H9 (cell line): ENCODE data around the gene CDC20. TPM values are rescaled to one million over a fixed set of nuclear protein-coding genes. Genes with fewer than 3 reads are reported as not detected.

Experiments
- DNase-seq: peaks from one replicate; pipeline ENCODE4 v3.0.0-alpha.2; 2017
- H2AFZ ChIP-seq: one replicate; pipeline ENCODE4 v1.6.1; 2013; ENCODE audit warnings: mild to moderate bottlenecking, low read length, control low read depth, moderate library complexity
- H2AK5ac ChIP-seq: 2 replicates; pipeline ENCODE4 v1.6.1; 2013; ENCODE audit warnings: low read length, control low read depth, mixed read lengths; ENCODE audit not compliant: insufficient read length
- H2BK120ac ChIP-seq: one replicate; pipeline ENCODE4 v1.6.1; 2013; ENCODE audit warnings: low read depth, mild to moderate bottlenecking, low read length, control low read depth, inconsistent platforms; ENCODE audit not compliant: poor library complexity, severe bottlenecking
- H2BK12ac ChIP-seq: 2 replicates; pipeline ENCODE4 v1.6.1; 2013; ENCODE audit warnings: low read length, control low read depth, mixed read lengths, low read depth; ENCODE audit not compliant: insufficient read length
- H2BK15ac ChIP-seq: 2 replicates; pipeline ENCODE4 v1.6.1; 2013; ENCODE audit warnings: low read depth, low read length, control low read depth
- H2BK20ac ChIP-seq: one replicate; pipeline ENCODE4 v1.6.1; 2013; ENCODE audit warnings: low read depth, mild to moderate bottlenecking, low read length, control low read depth, inconsistent platforms; ENCODE audit not compliant: poor library complexity, severe bottlenecking
- H2BK5ac ChIP-seq: 2 replicates; pipeline ENCODE4 v1.6.1; 2013; ENCODE audit warnings: low read length, control low read depth, mixed read lengths; ENCODE audit not compliant: insufficient read length
- H3K14ac ChIP-seq: 2 replicates; pipeline ENCODE4 v1.6.1; 2013; ENCODE audit warnings: low read length, control low read depth; ENCODE audit not compliant: insufficient read depth
- H3K18ac ChIP-seq: 2 replicates; pipeline ENCODE4 v1.6.1; 2013; ENCODE audit warnings: low read depth, mild to moderate bottlenecking, mixed read lengths, low read length, control low read depth; ENCODE audit not compliant: insufficient read length
- H3K23ac ChIP-seq: 2 replicates; pipeline ENCODE4 v1.6.1; 2013; ENCODE audit warnings: low read length, control low read depth, mixed read lengths, low read depth; ENCODE audit not compliant: insufficient read length
- H3K23me2 ChIP-seq: 2 replicates; pipeline ENCODE4 v1.6.1; 2013; ENCODE audit warnings: low read depth, mild to moderate bottlenecking, mixed read lengths, low read length, control low read depth; ENCODE audit not compliant: insufficient read length, poor library complexity, severe bottlenecking
- H3K27ac ChIP-seq: 2 replicates; pipeline ENCODE4 v1.5.1; 2013; ENCODE audit warnings: low read length, control low read depth, mixed read lengths, low read depth; ENCODE audit not compliant: insufficient read length
- H3K27me3 ChIP-seq: 2 replicates; pipeline ENCODE4 v1.6.1; 2013; ENCODE audit warnings: low read length, control low read depth, inconsistent platforms; ENCODE audit not compliant: insufficient read depth
- H3K4ac ChIP-seq: 2 replicates; pipeline ENCODE4 v1.6.1; 2013; ENCODE audit warnings: low read depth, mild to moderate bottlenecking, control low read depth, inconsistent platforms, low read length, moderate library complexity
- H3K4me1 ChIP-seq: 2 replicates; pipeline ENCODE4 v1.6.1; 2013; ENCODE audit warnings: low read length, control low read depth, inconsistent platforms; ENCODE audit not compliant: insufficient read depth
- H3K4me2 ChIP-seq: 2 replicates; pipeline ENCODE4 v1.6.1; 2013; ENCODE audit warnings: low read length, control low read depth, mixed read lengths; ENCODE audit not compliant: insufficient read length, insufficient read depth
- H3K56ac ChIP-seq: 2 replicates; pipeline ENCODE4 v1.6.1; 2013; ENCODE audit warnings: low read depth, mild to moderate bottlenecking, mixed read lengths, low read length, control low read depth; ENCODE audit not compliant: insufficient read length
- H3K79me1 ChIP-seq: 2 replicates; pipeline ENCODE4 v1.6.1; 2013; ENCODE audit warnings: low read depth, mild to moderate bottlenecking, moderate library complexity, low read length, control low read depth, inconsistent platforms; ENCODE audit not compliant: insufficient read depth, poor library complexity, severe bottlenecking
- H3K79me2 ChIP-seq: 2 replicates; pipeline ENCODE4 v1.6.1; 2013; ENCODE audit warnings: low read length, control low read depth, inconsistent platforms; ENCODE audit not compliant: insufficient read depth
- H3K9ac ChIP-seq: 2 replicates; pipeline ENCODE4 v1.6.1; 2013; ENCODE audit warnings: low read length, control low read depth, mixed read lengths; ENCODE audit not compliant: insufficient read length; ENCODE audit errors: extremely low read depth
- H3K9me3 ChIP-seq: one replicate; pipeline ENCODE4 v1.6.1; 2013; ENCODE audit warnings: low read depth, low read length, inconsistent platforms; ENCODE audit not compliant: control insufficient read depth
- H3T11ph ChIP-seq: one replicate; pipeline ENCODE4 v1.6.1; 2013; ENCODE audit warnings: mild to moderate bottlenecking, low read length, control low read depth, inconsistent platforms
- H4K20me1 ChIP-seq: one replicate; pipeline ENCODE4 v1.6.1; 2013; ENCODE audit not compliant: control insufficient read depth, insufficient read length, insufficient read depth
- H4K5ac ChIP-seq: 2 replicates; pipeline ENCODE4 v1.6.1; 2013; ENCODE audit warnings: low read depth, mild to moderate bottlenecking, mixed read lengths, low read length, control low read depth; ENCODE audit not compliant: insufficient read length
- H4K8ac ChIP-seq: replicated peaks from 2 replicates; pipeline ENCODE4 v1.6.1; 2013; ENCODE audit warnings: low read length, control low read depth, mixed read lengths, low read depth; ENCODE audit not compliant: insufficient read length
- H4K91ac ChIP-seq: 2 replicates; pipeline ENCODE4 v1.6.1; 2013; ENCODE audit warnings: low read depth, mild to moderate bottlenecking, moderate library complexity, mixed read lengths, low read length, control low read depth; ENCODE audit not compliant: insufficient read length
- H3K27ac Mint-ChIP-seq, 3 experiments: 2 replicates in 2 of 3; 3 replicates in 1 of 3; pipeline ENCODE4 v1.8.0; 2020 to 2021; ENCODE audit warnings: mixed read lengths in 3 of 3, mild to moderate bottlenecking in 1 of 3, moderate library complexity in 1 of 3
- H3K27me3 Mint-ChIP-seq: 2 replicates; pipeline ENCODE4 v1.8.0; 2021; ENCODE audit warnings: low read depth, mild to moderate bottlenecking, moderate library complexity, mixed read lengths
- H3K36me3 Mint-ChIP-seq, 3 experiments: 2 replicates in 2 of 3; 3 replicates in 1 of 3; pipeline ENCODE4 v1.8.0; 2020 to 2021; ENCODE audit warnings: low read depth in 3 of 3, mixed read lengths in 3 of 3; ENCODE audit not compliant: insufficient read depth in 1 of 3
- H3K4me1 Mint-ChIP-seq, 2 experiments: 2 replicates each; pipeline ENCODE4 v1.8.0; 2020; ENCODE audit warnings: mixed read lengths in 2 of 2
- H3K4me3 Mint-ChIP-seq, 2 experiments: 2 replicates in 1 of 2; 3 replicates in 1 of 2; pipeline ENCODE4 v1.8.0; 2020 to 2021; ENCODE audit warnings: mild to moderate bottlenecking in 2 of 2, mixed read lengths in 2 of 2, moderate library complexity in 1 of 2
- H3K9me3 Mint-ChIP-seq, 2 experiments: 2 replicates in 1 of 2; 3 replicates in 1 of 2; pipeline ENCODE4 v1.8.0; 2020; ENCODE audit warnings: mild to moderate bottlenecking in 2 of 2, mixed read lengths in 2 of 2, moderate library complexity in 1 of 2
- WGBS: extraction: QIAGEN DNeasy Blood & Tissue Kit; methylation state at CpG from one replicate; pipeline ENCODE4 v1.1.7; 2013; ENCODE audit warnings: missing lambda C conversion rate, low lambda C conversion rate, mixed read lengths; ENCODE audit not compliant: insufficient read length; ENCODE audit errors: extremely low coverage; 5-methylcytosine and 5-hydroxymethylcytosine counted together
- total RNA-seq: library from RNA; stranded (reverse); gene quantifications from 2 replicates; pipeline ENCODE4 v1.2.1, GENCODE V29; 2021
- TF ChIP-seq, protein P1 (sequence below): fragments of 200-600 bp; sonication (generic); conservative IDR thresholded peaks from 3 replicates; pipeline ENCODE4 v1.8.0; 2021; ENCODE audit warnings: antibody characterized with exemption, mild to moderate bottlenecking

The CDC20 gene
- total RNA-seq, 1 experiment from 2014 or later, result 246 TPM

- Histone ChIP-seq H3K56ac (no peak overlapping the region), H3K4me1 (no peaks in the 10 kb centered on the region), H3K9ac (no peak overlapping the region), H3K27ac (no peak overlapping the region), H3K9me3 (no peaks in the 10 kb centered on the region), H3K4me2 (no peak overlapping the region), H3K18ac (no peak overlapping the region), H4K8ac (no peak overlapping the region), H2BK12ac (no peak overlapping the region), H3K79me1 (peaks cover 2% of the 10 kb centered on the region), H2BK20ac (no peak overlapping the region), H3T11ph (no peak overlapping the region), H3K23me2 (peaks cover 7% of the 10 kb centered on the region), H3K4ac (no peak overlapping the region), H3K27me3 (no peaks in the 10 kb centered on the region), H2BK120ac (no peak overlapping the region), H3K79me2 (peaks cover 1% of the 10 kb centered on the region; the same call in 1 of the 2 replicates), H2AFZ (no peak overlapping the region), H3K23ac (no peak overlapping the region), H2AK5ac (no peak overlapping the region), H4K91ac (no peak overlapping the region), H3K14ac (no peak overlapping the region), H4K20me1 (no peaks in the 10 kb centered on the region), H2BK15ac (no peak overlapping the region), H4K5ac (no peak overlapping the region), H2BK5ac (no peak overlapping the region)
- no peak overlapping the region for H3K4me3 Mint-ChIP-seq
- no peaks in the 10 kb centered on the region; a peak in 1 of 5 replicates for H3K9me3 Mint-ChIP-seq
- peaks cover 14 to 16% of the 10 kb centered on the region in 2 experiments for H3K4me1 Mint-ChIP-seq
- peaks cover 0 to 12% (median 0%) of the 10 kb centered on the region in 3 experiments; a peak in 3 of 7 replicates for H3K36me3 Mint-ChIP-seq
- H3K27me3 Mint-ChIP-seq, result no peaks in the 10 kb centered on the region
- DNase-seq, result no peak
- TF ChIP-seq, protein P1, sequence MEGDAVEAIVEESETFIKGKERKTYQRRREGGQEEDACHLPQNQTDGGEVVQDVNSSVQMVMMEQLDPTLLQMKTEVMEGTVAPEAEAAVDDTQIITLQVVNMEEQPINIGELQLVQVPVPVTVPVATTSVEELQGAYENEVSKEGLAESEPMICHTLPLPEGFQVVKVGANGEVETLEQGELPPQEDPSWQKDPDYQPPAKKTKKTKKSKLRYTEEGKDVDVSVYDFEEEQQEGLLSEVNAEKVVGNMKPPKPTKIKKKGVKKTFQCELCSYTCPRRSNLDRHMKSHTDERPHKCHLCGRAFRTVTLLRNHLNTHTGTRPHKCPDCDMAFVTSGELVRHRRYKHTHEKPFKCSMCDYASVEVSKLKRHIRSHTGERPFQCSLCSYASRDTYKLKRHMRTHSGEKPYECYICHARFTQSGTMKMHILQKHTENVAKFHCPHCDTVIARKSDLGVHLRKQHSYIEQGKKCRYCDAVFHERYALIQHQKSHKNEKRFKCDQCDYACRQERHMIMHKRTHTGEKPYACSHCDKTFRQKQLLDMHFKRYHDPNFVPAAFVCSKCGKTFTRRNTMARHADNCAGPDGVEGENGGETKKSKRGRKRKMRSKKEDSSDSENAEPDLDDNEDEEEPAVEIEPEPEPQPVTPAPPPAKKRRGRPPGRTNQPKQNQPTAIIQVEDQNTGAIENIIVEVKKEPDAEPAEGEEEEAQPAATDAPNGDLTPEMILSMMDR, result no peak
- H3K27ac Mint-ChIP-seq, result no peak overlapping the region; a peak in 1 of 7 replicates
- no CpG with 5 or more reads among the region's 3 CpGs for WGBS
Measured at GRCh38 chr1:43392702-43393101, 33.9 kb downstream of the CDC20 start.
